ENCODE measurements around the gene NHEJ1.
A peak's percentile ranks its signal among the peaks of the same experiment; 100 is the strongest.

The NHEJ1 gene

DNA sequence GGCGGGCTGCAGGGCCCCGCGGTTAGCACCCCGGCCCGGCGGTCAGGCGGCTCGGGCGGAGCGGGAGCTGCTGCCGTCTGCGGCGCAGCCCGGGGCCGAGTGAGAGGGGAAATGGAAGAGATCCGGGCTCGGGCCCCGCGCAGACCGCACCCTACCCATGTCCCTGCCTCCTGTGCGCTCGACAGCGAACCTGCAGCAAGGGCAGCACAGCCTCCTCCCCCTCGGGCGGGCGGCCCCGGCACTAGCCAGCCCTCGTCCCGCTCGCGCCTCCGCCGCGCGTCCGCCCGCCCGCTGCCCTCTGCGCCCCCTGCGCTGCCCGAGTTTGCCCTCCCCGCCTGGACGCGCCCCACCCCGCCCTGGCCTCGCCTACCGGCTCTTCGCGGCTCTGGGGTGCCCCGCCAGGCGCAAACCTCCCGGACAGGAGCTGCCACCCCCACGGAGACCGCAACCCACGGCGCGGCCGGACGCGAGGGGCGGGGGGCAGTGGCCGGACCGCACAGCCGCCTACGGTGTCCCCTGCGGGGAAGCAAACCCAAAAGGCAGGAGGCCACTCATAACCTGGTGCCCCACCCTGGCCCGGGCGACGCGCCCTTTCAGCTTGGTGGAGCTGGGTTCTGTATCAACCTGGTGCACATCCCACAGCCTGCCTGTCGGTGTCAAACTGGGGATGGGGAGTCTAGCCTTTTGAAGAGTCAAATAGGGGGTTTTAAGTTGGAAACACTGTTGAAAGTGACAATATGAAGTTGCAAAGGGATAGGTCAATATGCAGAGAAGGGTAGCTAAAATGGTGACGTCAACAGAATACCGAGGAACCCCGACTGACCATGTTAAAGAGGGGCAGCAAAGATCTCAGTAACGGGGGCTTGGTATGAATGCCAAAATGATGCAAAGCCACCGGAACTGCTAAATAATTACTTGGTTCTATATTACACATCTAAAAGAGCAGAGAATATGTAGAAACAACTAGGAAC is 99.5 kb downstream of the NHEJ1 start, which contains the start of gene IHH:
IHH (minus strand) TSS at position 101 of the 971 bp plus-strand sequence. CDS start 454 bp downstream, outside the sequence.
- H3K27ac Mint-ChIP-seq, result no peak within 1 kb of the TSS
- H3K27me3 Mint-ChIP-seq (ENCODE audit: low read depth, poor library complexity), result peaks cover 93% of the 10 kb centered on the region
- peak within 1 kb of the TSS; percentile 29 for H3K4me3 Mint-ChIP-seq
- no peaks in the 10 kb centered on the region for H3K36me3 Mint-ChIP-seq (ENCODE audit: low read depth)
- H3K9me3 Mint-ChIP-seq, result no peaks in the 10 kb centered on the region
- TF ChIP-seq, protein P1, sequence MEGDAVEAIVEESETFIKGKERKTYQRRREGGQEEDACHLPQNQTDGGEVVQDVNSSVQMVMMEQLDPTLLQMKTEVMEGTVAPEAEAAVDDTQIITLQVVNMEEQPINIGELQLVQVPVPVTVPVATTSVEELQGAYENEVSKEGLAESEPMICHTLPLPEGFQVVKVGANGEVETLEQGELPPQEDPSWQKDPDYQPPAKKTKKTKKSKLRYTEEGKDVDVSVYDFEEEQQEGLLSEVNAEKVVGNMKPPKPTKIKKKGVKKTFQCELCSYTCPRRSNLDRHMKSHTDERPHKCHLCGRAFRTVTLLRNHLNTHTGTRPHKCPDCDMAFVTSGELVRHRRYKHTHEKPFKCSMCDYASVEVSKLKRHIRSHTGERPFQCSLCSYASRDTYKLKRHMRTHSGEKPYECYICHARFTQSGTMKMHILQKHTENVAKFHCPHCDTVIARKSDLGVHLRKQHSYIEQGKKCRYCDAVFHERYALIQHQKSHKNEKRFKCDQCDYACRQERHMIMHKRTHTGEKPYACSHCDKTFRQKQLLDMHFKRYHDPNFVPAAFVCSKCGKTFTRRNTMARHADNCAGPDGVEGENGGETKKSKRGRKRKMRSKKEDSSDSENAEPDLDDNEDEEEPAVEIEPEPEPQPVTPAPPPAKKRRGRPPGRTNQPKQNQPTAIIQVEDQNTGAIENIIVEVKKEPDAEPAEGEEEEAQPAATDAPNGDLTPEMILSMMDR (IDR thresholded peaks at IDR 0.05), result no peak
- DNase-seq, result peak; percentile 53
- H3K4me1 Mint-ChIP-seq, result no peaks in the 10 kb centered on the region

DNA sequence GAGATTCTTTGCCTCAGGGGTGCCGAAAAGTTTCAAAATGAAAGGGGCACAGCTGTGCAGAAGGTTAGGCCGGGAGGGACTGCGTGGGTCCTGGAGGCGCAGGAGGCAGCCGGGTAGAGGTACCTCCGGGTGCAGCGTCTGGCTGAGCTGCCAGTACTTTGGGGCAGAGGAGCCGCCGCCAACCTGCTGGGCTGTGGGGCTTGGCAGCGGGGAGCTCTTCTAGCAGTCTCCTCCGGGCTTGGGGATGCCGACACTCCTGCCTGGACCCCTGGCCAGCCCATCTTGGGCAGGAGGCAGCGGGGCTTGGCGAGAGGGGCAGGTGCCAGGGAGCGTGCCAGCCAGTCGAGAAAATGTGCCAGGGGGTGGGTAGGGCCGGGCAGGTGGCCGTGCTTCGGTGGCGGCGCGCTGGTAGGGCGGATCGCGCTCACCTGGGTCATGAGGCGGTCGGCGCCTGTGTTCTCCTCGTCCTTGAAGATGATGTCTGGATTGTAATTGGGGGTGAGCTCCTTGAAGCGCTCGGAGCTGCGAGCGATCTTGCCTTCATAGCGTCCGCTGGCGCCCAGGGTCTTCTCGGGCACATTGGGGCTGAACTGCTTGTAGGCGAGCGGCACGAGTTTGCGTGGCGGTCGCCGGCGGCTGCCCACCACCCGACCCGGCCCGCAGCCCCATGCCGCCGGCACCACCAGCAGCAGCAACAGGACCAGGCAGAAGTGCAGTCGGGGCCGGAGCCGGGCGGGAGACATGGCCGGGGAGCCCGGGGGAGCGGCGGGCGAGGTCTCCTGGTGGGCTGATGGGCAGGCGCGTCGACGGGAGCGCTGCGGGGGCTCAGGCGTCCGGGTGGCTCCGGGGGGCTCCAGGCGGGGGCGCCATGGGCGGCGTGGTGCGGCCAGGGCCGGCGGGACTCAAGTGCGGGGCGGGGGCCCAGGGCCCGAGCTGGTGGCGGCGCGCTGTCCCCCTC is 100.6 kb downstream of the NHEJ1 start:
- TF ChIP-seq, protein P1 (IDR thresholded peaks at IDR 0.05), result no peak
- Mint-ChIP-seq H3K4me1 (no peaks in the 10 kb centered on the region), H3K9me3 (no peaks in the 10 kb centered on the region), H3K27me3 (ENCODE audit: low read depth, poor library complexity) (peaks cover 93% of the 10 kb centered on the region), H3K4me3 (no peak overlapping the region), H3K36me3 (ENCODE audit: low read depth) (no peaks in the 10 kb centered on the region), H3K27ac (no peak overlapping the region)
- peak; percentile 48 for DNase-seq

DNA sequence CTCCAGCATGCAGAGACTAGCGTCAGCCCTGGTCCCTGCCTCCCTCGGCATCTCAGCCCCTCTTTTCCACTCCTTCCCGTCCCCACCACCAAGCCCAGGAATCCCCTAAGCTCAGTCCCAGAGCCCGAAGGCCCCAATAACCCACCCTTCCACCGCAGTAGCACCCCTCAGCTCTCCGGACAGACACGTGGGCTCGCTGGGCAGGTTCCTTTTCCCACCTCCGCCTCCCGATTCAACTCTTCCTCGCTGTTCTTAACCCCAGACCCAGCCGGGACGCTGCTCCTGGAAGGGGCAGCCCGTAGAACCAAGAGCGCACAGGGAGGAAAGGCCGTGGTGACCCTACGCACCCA is 101.3 kb downstream of the NHEJ1 start:
- TF ChIP-seq, protein P1 (IDR thresholded peaks at IDR 0.05), result no peak
- H3K4me3 Mint-ChIP-seq, result no peak overlapping the region
- DNase-seq, result no peak
- no peaks in the 10 kb centered on the region for H3K36me3 Mint-ChIP-seq (ENCODE audit: low read depth)
- H3K4me1 Mint-ChIP-seq, result no peaks in the 10 kb centered on the region
- H3K27ac Mint-ChIP-seq, result no peak overlapping the region
- H3K9me3 Mint-ChIP-seq, result no peaks in the 10 kb centered on the region
- peaks cover 93% of the 10 kb centered on the region for H3K27me3 Mint-ChIP-seq (ENCODE audit: low read depth, poor library complexity)

DNA sequence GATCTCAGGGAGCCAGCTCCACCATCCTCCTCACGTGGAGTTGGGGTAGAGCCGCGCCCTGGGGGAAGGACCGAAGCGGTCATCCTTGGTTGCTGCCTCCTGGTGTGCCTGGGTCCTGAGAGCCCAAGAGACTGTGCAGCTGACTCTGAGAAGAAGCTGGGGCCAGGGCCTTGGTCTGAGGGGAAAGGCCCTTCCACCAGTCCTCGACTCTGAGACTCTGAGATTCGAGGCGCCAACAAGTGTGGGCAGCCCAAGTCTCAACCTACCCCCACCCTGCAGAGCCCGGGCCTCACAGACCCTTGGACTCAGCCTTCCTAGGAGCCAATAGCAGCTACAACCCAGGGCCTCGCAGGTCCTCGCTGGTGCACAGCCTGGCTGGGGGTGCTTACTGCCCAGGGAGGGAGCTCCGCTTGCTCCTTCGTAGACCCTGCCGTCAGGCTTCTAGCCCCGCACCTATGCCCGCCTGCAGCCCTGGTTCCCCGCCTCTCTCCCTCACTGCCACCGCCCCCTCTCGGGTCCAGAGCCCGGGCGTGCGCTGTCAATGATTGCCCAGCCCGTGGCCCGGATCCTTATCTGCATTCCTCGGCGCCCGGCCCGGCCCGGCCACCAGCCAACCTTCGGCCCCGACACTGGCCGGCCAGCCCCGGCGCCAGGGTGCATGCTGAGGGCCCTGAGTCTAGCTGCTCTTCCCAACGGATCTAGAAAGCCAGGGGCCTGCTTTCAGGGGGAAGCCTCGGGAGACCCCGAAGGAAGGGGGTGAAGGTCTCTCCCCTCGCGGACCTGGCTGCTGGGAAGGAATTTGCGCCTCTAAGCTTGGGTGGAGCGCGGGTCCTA is 101.9 kb downstream of the NHEJ1 start:
- Mint-ChIP-seq H3K9me3 (no peaks in the 10 kb centered on the region), H3K27ac (no peak overlapping the region), H3K4me3 (no peak overlapping the region), H3K36me3 (ENCODE audit: low read depth) (no peaks in the 10 kb centered on the region), H3K27me3 (ENCODE audit: low read depth, poor library complexity) (peaks cover 93% of the 10 kb centered on the region), H3K4me1 (no peaks in the 10 kb centered on the region)
- TF ChIP-seq, protein P1 (IDR thresholded peaks at IDR 0.05), result no peak
- DNase-seq, result peak; percentile 48

DNA sequence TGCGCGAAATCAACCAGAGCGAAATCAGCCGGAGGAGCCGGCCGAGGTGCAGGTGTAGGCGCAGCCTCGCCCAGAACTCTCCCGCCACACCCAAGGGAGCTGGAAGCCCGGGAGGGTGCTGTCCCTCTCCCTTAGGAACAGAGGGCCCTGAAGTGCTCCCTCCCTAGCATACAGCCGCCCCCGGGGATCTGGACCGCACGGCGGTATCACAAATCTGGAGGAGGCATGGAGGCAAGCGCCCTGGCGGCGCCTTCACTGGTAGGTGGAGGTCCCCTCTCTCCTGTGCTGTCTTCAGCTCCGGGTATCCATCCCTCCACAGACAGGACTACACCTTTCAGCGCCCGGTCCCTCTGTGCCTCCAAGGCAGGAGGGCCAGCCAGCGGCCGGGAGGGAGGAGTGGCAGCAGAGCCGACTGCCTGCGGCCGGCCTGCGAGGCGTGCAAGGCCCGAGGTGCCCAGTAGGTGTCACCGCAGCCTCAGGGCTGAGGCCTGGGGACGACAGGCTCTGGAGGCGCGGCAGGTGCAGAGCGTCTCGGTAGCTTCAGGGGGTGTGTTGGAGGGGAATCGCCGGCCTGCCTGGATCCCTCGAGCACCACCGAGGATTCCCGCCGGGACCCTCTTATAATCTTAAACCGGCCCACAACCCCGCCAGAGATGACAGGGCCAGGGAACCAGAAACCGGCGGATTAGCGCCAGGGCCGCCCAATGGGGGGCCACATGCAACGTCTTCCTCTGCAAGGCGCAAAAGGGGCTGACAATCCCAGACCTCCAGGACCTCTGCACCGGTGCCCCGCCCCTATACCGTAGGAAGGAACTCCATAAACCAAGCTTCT is 102.7 kb downstream of the NHEJ1 start:
- peak; percentile 83 for DNase-seq
- Mint-ChIP-seq H3K4me3 (no peak overlapping the region), H3K9me3 (no peaks in the 10 kb centered on the region), H3K27ac (no peak overlapping the region), H3K27me3 (ENCODE audit: low read depth, poor library complexity) (peaks cover 93% of the 10 kb centered on the region), H3K4me1 (no peaks in the 10 kb centered on the region), H3K36me3 (ENCODE audit: low read depth) (no peaks in the 10 kb centered on the region)
- TF ChIP-seq, protein P1 (IDR thresholded peaks at IDR 0.05), result peak; percentile 85
